ENCODE data around the gene TSEN54.

TSEN54 gene

GRCh38 chr17:75572713-75573539 lies 56.6 kb downstream of the TSEN54 start:
- TF ChIP-seq, protein P1, sequence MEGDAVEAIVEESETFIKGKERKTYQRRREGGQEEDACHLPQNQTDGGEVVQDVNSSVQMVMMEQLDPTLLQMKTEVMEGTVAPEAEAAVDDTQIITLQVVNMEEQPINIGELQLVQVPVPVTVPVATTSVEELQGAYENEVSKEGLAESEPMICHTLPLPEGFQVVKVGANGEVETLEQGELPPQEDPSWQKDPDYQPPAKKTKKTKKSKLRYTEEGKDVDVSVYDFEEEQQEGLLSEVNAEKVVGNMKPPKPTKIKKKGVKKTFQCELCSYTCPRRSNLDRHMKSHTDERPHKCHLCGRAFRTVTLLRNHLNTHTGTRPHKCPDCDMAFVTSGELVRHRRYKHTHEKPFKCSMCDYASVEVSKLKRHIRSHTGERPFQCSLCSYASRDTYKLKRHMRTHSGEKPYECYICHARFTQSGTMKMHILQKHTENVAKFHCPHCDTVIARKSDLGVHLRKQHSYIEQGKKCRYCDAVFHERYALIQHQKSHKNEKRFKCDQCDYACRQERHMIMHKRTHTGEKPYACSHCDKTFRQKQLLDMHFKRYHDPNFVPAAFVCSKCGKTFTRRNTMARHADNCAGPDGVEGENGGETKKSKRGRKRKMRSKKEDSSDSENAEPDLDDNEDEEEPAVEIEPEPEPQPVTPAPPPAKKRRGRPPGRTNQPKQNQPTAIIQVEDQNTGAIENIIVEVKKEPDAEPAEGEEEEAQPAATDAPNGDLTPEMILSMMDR (IDR thresholded peaks at IDR 0.05; ENCODE audit: insufficient read depth, low read length, poor library complexity, severe bottlenecking), result no peak
- DNase-seq (ENCODE audit: extremely low read depth, insufficient read length), result no peak
- no peak overlapping the region for H3K4me3 ChIP-seq (replicated peaks; ENCODE audit: low read depth, low read length)
- H3K27me3 ChIP-seq (replicated peaks; ENCODE audit: control insufficient read depth, insufficient read depth, low read length), result no peaks in the 10 kb centered on the region
- H3K36me3 ChIP-seq (ENCODE audit: control insufficient read depth, insufficient read depth, low read length), result no peaks in the 10 kb centered on the region

GRCh38 chr17:75573540-75573957 lies 57.2 kb downstream of the TSEN54 start:
- TF ChIP-seq, protein P1 (IDR thresholded peaks at IDR 0.05; ENCODE audit: insufficient read depth, low read length, poor library complexity, severe bottlenecking), result no peak
- Histone ChIP-seq H3K36me3 (ENCODE audit: control insufficient read depth, insufficient read depth, low read length) (no peaks in the 10 kb centered on the region), H3K4me3 (replicated peaks; ENCODE audit: low read depth, low read length) (no peak overlapping the region), H3K27me3 (replicated peaks; ENCODE audit: control insufficient read depth, insufficient read depth, low read length) (no peaks in the 10 kb centered on the region)
- DNase-seq (ENCODE audit: extremely low read depth, insufficient read length), result no peak

DNA sequence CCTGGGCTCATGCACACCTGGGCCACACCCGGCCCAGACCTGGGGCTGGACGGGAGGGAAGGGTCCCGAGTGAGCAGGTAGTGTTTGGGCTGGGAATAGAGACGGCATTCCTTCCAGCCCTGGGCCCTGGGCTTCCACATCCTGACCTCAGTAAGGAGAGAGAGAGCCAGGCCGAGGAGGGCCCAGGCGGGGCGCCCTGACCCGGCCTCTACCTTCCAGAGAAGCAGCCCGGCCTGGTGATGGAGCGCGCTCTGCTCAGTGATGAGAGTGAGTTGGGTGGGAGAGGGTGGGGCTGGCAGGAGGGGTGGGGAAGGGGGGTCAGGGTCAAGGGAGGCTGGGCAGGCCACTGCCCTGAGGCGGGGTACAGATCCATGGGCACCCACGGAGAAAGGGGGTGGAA lies 57.7 kb downstream of the TSEN54 start:
- Histone ChIP-seq H3K4me3 (replicated peaks; ENCODE audit: low read depth, low read length) (no peak overlapping the region), H3K36me3 (ENCODE audit: control insufficient read depth, insufficient read depth, low read length) (no peaks in the 10 kb centered on the region), H3K27me3 (replicated peaks; ENCODE audit: control insufficient read depth, insufficient read depth, low read length) (no peaks in the 10 kb centered on the region)
- no peak for DNase-seq (ENCODE audit: extremely low read depth, insufficient read length)
- TF ChIP-seq, protein P1 (IDR thresholded peaks at IDR 0.05; ENCODE audit: insufficient read depth, low read length, poor library complexity, severe bottlenecking), result no peak

All from GM06990 (cell line).